ENCODE measurements around the gene NABP1. TPM values are rescaled to one million over a fixed set of nuclear protein-coding genes. Genes with fewer than 3 reads are reported as not detected.

NABP1 gene
- polyA plus RNA-seq, 2 of the 4 experiments (the other 2 are of a cell fraction): 21.9 to 22.4 TPM

DNA sequence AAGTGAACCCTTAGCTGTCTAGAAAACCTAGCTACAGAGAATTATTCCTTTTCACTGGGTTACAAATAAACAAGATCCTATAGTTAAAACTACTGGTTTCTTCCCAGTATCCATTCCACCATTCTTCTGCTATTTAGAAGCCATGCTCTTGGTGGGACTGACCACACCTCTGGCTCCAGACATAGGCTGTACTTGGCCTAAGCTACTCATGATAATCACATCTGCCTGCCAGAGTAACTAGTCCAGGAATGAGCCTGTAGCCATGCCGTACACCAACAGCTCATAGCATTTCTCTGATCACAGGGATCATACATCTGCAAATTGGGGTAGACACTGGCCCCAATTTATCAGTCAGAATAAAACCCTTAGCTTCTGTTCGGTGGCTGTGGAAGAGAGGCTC lies 33.7 kb downstream of the NABP1 start (continued):
- TF ChIP-seq, protein P1, sequence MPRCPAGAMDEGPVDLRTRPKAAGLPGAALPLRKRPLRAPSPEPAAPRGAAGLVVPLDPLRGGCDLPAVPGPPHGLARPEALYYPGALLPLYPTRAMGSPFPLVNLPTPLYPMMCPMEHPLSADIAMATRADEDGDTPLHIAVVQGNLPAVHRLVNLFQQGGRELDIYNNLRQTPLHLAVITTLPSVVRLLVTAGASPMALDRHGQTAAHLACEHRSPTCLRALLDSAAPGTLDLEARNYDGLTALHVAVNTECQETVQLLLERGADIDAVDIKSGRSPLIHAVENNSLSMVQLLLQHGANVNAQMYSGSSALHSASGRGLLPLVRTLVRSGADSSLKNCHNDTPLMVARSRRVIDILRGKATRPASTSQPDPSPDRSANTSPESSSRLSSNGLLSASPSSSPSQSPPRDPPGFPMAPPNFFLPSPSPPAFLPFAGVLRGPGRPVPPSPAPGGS (IDR thresholded peaks at IDR 0.05): no peak
- TF ChIP-seq, protein P2, sequence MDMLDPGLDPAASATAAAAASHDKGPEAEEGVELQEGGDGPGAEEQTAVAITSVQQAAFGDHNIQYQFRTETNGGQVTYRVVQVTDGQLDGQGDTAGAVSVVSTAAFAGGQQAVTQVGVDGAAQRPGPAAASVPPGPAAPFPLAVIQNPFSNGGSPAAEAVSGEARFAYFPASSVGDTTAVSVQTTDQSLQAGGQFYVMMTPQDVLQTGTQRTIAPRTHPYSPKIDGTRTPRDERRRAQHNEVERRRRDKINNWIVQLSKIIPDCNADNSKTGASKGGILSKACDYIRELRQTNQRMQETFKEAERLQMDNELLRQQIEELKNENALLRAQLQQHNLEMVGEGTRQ (IDR thresholded peaks at IDR 0.05): no peak
- TF ChIP-seq KDM5A (IDR thresholded peaks at IDR 0.05): no peak
- TF ChIP-seq TFCP2L1 (CRISPR knock-in tag; IDR thresholded peaks at IDR 0.05): no peak

DNA sequence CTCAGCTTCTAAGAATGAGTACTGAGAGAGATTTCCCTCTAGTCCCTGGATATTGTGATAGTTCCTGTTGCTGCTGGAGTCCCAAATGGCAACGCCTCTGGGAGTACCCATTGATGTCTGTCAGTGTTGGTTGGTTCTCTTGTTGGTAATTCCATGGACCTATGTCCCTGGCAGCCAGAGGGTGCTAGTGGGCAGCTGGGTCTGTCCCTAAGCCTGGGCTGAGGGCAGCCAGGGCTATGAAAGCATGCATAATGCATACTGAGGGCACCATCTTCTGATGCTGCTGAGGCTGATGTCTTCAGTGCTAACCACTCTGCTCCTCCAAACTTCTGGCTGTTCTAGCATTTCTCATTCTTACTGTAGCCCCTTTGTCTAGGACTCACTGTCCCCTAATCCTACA lies 35.9 kb downstream of the NABP1 start:
- TF ChIP-seq MYC (IDR thresholded peaks at IDR 0.05; ENCODE audit: borderline replicate concordance, low read length) (no peak), SMC3 (IDR thresholded peaks at IDR 0.05) (peak; percentile 17; the same call in 1 of the 3 replicates), RAD21 (conservative IDR thresholded peaks at IDR 0.05 in 1 of 2, IDR thresholded peaks at IDR 0.05 in 1 of 2) (peak; percentile 15 to 55; a peak in 3 of 5 replicates), HOXB13 (CRISPR knock-in tag; IDR thresholded peaks at IDR 0.05; ENCODE audit: low read depth) (no peak), MAZ (IDR thresholded peaks at IDR 0.05; ENCODE audit: borderline replicate concordance, low read depth, low read length) (no peak)
- TF ChIP-seq, protein P3, sequence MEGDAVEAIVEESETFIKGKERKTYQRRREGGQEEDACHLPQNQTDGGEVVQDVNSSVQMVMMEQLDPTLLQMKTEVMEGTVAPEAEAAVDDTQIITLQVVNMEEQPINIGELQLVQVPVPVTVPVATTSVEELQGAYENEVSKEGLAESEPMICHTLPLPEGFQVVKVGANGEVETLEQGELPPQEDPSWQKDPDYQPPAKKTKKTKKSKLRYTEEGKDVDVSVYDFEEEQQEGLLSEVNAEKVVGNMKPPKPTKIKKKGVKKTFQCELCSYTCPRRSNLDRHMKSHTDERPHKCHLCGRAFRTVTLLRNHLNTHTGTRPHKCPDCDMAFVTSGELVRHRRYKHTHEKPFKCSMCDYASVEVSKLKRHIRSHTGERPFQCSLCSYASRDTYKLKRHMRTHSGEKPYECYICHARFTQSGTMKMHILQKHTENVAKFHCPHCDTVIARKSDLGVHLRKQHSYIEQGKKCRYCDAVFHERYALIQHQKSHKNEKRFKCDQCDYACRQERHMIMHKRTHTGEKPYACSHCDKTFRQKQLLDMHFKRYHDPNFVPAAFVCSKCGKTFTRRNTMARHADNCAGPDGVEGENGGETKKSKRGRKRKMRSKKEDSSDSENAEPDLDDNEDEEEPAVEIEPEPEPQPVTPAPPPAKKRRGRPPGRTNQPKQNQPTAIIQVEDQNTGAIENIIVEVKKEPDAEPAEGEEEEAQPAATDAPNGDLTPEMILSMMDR (IDR thresholded peaks at IDR 0.05): peak; percentile 25; the same call in 1 of the 3 replicates
- FAIRE-seq (no peak), DNase-seq (ENCODE audit: low read depth in 1 of 2, low spot score in 1 of 2) (peak in 1 of 2 experiments; percentile 59), ATAC-seq (peak; percentile 90 to 96)
- CTCF ChIA-PET: interaction anchor here (1.7 kb wide), 1 partner anchor 448 kb away, joined by 4 read pairs; no protein-coding TSS in a partner anchor
- Histone ChIP-seq H3K27ac (no peak overlapping the region), H3K9me3 (no peaks in the 10 kb centered on the region), H3K4me1 (no peaks in the 10 kb centered on the region), H3K4me2 (no peak overlapping the region), H3K4me3 (no peak overlapping the region)
- POLR2A ChIA-PET: no interaction called here
- 18% methylated on average over 1 of the region's 1 CpG for WGBS (ENCODE audit: missing lambda C conversion rate)

DNA sequence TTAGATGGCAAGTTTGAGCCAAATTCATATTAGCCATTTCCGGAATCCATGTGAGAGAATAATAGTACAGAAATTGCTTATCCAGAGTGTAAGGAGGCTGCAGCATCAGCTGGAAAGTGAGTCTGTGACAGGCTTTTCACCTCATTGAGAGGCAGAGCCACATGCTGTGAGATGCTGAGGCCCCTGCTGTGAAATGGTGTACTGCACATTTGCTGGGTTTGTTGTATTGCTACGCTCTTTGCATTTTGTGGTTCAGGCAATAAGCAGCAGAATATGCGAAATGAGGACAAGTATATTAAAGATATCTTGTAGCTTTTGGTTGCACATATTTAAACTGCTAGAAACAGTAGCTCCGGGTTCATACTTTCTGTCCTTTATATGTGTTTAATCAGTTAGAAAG lies 37.0 kb downstream of the NABP1 start:
- H3K4me2 ChIP-seq: no peak overlapping the region
- CTCF ChIA-PET: interaction anchor here (0.9 to 1.3 kb wide), 2 partner anchors 24 to 447 kb away, joined by 3 to 4 read pairs; no protein-coding TSS in a partner anchor
- DNase-seq (ENCODE audit: low read depth in 1 of 2, low spot score in 1 of 2) (no peak), ATAC-seq (no peak), FAIRE-seq (no peak)
- no peak for TF ChIP-seq POLR2AphosphoS2 (conservative IDR thresholded peaks at IDR 0.05; ENCODE audit: low read length)
- TF ChIP-seq, protein P1 (IDR thresholded peaks at IDR 0.05): no peak
- no peak for TF ChIP-seq SREBF2 (IDR thresholded peaks at IDR 0.05)
- TF ChIP-seq CHD2 (IDR thresholded peaks at IDR 0.05; ENCODE audit: low read length, partially characterized antibody): no peak
- TF ChIP-seq TP53 (CRISPR knock-in tag; IDR thresholded peaks at IDR 0.05): no peak
- no peak for TF ChIP-seq PHF8 (IDR thresholded peaks at IDR 0.05; ENCODE audit: borderline replicate concordance, low read depth)
- TF ChIP-seq EHMT2 (IDR thresholded peaks at IDR 0.05; ENCODE audit: low read depth): no peak
- H3K4me3 ChIP-seq: no peak overlapping the region
- POLR2A ChIA-PET: interaction anchor here (0.5 kb wide), 1 partner anchor 36 kb away, joined by 12 read pairs; no protein-coding TSS in a partner anchor
- H3K4me1 ChIP-seq: no peaks in the 10 kb centered on the region
- 80% methylated on average over 4 of the region's 4 CpGs for WGBS (ENCODE audit: missing lambda C conversion rate)
- H3K9me3 ChIP-seq: no peaks in the 10 kb centered on the region
- H3K27ac ChIP-seq: no peak overlapping the region
